Measurements from ENCODE around the gene SPG21. TPM values are rescaled to one million over a fixed set of nuclear protein-coding genes. Genes with fewer than 3 reads are reported as not detected.

The SPG21 gene
- total and polyA plus RNA-seq, 8 donors, result 21.6 to 129 (median 68.0) TPM

GRCh38 chr15:64943512-64944225 lies 46.0 kb downstream of the SPG21 start:
- 73 to 90% (median 83%) methylated on average over 6 of the region's 6 CpGs for WGBS, 5 donors
- Histone ChIP-seq H3K4me1 (no peaks in the 10 kb centered on the region), H3K27me3 (no peaks in the 10 kb centered on the region), H3K36me3 (peaks cover 0 to 3% (median 0%) of the 10 kb centered on the region in 4 donors), H3K27ac (no peak overlapping the region), H3K4me3 (no peak overlapping the region), H3K9me3 (no peaks in the 10 kb centered on the region)
- no peak for DNase-seq
- intact Hi-C loops (cut with DNase I; ENCODE audit: low total_unique reads), result no loop called here
- TF ChIP-seq POLR2A (IDR thresholded peaks at IDR 0.05) (no peak), CTCF (IDR thresholded peaks at IDR 0.05) (no peak), POLR2AphosphoS5 (IDR thresholded peaks at IDR 0.05) (no peak)

GRCh38 chr15:64942356-64942755 lies 47.4 kb downstream of the SPG21 start:
- H3K9me3 ChIP-seq, result no peaks in the 10 kb centered on the region
- intact Hi-C loops (cut with DNase I; ENCODE audit: low total_unique reads), result no loop called here
- 66 to 84% (median 73%) methylated on average over 8 of the region's 8 CpGs for WGBS, 5 donors
- no peaks in the 10 kb centered on the region for H3K27me3 ChIP-seq
- TF ChIP-seq POLR2A (IDR thresholded peaks at IDR 0.05) (no peak), EP300 (IDR thresholded peaks at IDR 0.05) (no peak), POLR2AphosphoS5 (IDR thresholded peaks at IDR 0.05) (no peak), CTCF (IDR thresholded peaks at IDR 0.05) (no peak)
- H3K4me3 ChIP-seq, result no peak overlapping the region
- H3K36me3 ChIP-seq, result peaks cover 0 to 2% (median 0%) of the 10 kb centered on the region in 4 donors
- H3K27ac ChIP-seq, result no peak overlapping the region
- no peaks in the 10 kb centered on the region for H3K4me1 ChIP-seq
- DNase-seq, result no peak

GRCh38 chr15:64938192-64938591 lies 51.5 kb downstream of the SPG21 start:
- intact Hi-C loops (cut with DNase I; ENCODE audit: low total_unique reads), result no loop called here
- H3K36me3 ChIP-seq, result peaks cover 0 to 6% (median under 1%) of the 10 kb centered on the region in 4 donors
- no peak overlapping the region for H3K27ac ChIP-seq
- H3K27me3 ChIP-seq, result no peaks in the 10 kb centered on the region
- H3K9me3 ChIP-seq, result no peaks in the 10 kb centered on the region
- DNase-seq, result no peak
- WGBS, 5 donors, result 48 to 60% (median 51%) methylated on average over 3 of the region's 3 CpGs
- TF ChIP-seq POLR2AphosphoS5 (IDR thresholded peaks at IDR 0.05), result peak in 1 of 3 donors; percentile 21
- no peak for TF ChIP-seq POLR2A (IDR thresholded peaks at IDR 0.05)
- H3K4me1 ChIP-seq, result no peaks in the 10 kb centered on the region
- no peak overlapping the region for H3K4me3 ChIP-seq

DNA sequence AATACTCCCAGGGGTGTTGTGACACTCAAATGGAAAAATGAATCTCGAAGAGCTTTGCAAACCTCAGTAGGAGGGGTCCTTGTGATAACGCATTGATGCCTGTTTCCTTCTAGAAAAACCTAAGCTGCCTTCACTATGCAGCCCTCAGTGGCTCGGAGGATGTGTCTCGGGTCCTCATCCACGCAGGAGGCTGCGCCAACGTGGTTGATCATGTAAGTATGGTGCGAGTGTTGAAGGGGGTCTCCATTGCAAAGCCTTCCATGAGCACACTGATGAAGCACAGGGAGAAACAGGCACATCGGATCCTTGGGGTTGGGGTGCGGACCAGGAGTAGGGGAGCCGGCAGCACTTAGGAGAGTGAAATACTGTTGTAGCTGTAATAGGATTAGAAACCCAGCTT lies 55.7 kb downstream of the SPG21 start:
- WGBS, 5 donors, result 97 to 98% (median 97%) methylated on average over 11 of the region's 11 CpGs
- H3K27ac ChIP-seq, result no peak overlapping the region
- no peaks in the 10 kb centered on the region for H3K27me3 ChIP-seq
- H3K9me3 ChIP-seq, result no peaks in the 10 kb centered on the region
- DNase-seq, result no peak
- TF ChIP-seq CTCF (IDR thresholded peaks at IDR 0.05) (no peak), EP300 (IDR thresholded peaks at IDR 0.05) (no peak), POLR2A (IDR thresholded peaks at IDR 0.05) (no peak), POLR2AphosphoS5 (IDR thresholded peaks at IDR 0.05) (no peak)
- intact Hi-C loops (cut with DNase I; ENCODE audit: low total_unique reads), result no loop called here
- H3K4me1 ChIP-seq, result no peaks in the 10 kb centered on the region
- no peak overlapping the region for H3K4me3 ChIP-seq
- peaks cover 0 to 19% (median 12%) of the 10 kb centered on the region in 4 donors for H3K36me3 ChIP-seq

DNA sequence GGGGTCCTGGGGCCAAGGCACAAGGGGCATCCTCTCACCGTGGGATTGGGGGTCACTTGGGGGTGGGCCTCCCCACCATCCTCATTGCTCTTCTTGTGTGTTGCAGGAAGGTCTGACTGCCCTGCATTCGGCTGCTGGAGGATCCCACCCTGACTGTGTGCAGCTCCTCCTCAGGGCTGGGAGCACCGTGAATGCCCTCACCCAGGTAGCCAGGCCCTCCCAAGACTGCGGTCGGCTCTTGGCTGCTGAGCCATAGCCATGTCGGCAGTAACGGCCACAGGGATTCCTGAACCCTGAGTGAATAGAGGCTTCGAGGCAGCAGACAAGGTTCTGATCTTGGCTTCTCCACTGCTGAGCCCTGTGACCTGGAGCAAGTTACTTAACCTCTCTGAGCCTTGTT lies 58.3 kb downstream of the SPG21 start:
- intact Hi-C loops (cut with DNase I; ENCODE audit: low total_unique reads), result no loop called here
- Histone ChIP-seq H3K27me3 (no peaks in the 10 kb centered on the region), H3K36me3 (peaks cover 0 to 19% (median 12%) of the 10 kb centered on the region in 4 donors), H3K9me3 (no peaks in the 10 kb centered on the region), H3K4me3 (no peak overlapping the region), H3K27ac (no peak overlapping the region), H3K4me1 (no peaks in the 10 kb centered on the region)
- no peak for TF ChIP-seq CTCF (IDR thresholded peaks at IDR 0.05)
- no peak for TF ChIP-seq EP300 (IDR thresholded peaks at IDR 0.05)
- no peak for TF ChIP-seq POLR2AphosphoS5 (IDR thresholded peaks at IDR 0.05)
- no peak for TF ChIP-seq POLR2A (IDR thresholded peaks at IDR 0.05)
- DNase-seq, result no peak
- WGBS, 5 donors, result 58 to 92% (median 85%) methylated on average over 3 to 8 of the region's 8 CpGs

All from stomach (tissue), 9 donors.